ENCODE measurements around the gene MID1IP1.

MID1IP1 gene, protein sequence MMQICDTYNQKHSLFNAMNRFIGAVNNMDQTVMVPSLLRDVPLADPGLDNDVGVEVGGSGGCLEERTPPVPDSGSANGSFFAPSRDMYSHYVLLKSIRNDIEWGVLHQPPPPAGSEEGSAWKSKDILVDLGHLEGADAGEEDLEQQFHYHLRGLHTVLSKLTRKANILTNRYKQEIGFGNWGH

GRCh38 chrX:38800981-38801845 lies at the start of gene MID1IP1:
Gene MID1IP1, plus strand, starts transcription at chrX:38801459. Its CDS starts 3,488 bp downstream, at chrX:38804947.
- peak; percentile 19 for DNase-seq

DNA sequence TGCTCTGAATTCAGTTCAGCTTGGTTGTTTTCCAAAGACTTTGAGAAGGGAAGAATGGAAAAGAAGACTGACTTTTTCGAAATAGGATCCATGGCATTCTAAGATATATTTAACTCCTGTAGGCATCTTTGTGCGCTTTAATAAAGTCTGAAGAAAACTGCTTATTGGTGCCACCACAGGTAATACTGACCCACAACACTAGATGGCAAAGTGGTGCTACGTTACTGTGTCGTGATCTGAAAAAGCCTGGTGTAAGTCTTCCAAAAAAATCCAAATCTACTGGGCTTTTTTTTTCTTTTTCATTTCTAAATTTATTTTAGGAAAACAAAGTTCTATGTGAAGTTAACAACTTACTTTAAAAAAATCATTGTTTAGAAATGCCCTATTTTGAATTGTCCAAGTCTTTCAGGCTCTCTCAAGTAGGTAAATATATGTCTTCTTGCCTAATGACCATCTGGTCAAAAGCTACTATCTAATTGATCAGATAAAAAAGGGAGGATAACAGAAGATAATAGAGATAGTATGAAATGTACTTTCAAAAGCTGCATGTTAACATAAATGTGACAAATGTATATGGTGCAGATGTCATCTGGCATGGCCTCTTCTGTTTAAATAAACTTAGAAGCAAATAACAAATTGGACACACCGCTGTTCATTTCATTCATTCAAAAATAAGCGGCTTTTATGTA lies 47.0 kb upstream of the MID1IP1 start:
- peak; percentile 2 for DNase-seq

DNA sequence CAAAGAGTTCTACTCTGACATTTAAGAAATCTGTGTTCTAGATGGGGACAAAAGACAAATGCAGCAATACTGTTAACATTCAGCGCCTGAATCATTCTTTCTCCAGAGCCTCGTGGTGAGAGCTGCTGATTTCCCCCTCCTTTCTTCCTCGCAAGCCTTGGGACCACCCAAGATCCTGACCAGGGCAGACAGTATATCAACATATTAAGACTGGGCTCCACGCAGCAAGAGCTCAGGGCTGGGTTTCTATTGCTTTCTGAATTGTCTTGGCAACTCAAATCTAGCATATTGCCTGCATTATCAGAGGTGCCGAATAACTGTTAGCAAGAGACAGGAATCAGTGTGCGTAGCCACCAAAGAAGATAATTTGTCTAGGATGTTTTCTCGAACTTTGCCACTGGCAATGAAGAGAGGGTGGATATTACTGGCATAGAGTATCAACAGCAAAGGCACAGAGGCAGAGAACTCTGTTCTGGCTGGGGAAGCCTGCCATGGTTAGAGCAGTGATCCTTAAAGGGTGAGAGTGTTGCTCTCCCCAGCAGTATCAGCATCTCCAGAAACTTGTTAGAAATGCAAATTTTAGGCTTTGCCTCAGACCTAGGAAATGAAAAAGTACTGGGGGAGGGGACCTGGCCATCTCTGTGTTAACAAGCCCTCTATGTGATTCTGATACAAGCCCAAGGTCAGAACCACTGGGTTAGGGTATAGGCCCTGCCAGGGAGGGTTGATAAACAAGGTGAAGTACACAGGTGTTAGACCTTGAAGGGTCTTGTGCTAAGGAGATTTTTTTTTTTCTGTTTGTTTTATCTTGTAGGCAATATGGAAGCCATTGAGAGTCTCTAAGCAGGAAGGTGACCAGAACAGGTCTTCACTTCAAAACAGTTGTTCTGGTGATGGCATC lies 46.2 kb upstream of the MID1IP1 start:
- no peak for DNase-seq

DNA sequence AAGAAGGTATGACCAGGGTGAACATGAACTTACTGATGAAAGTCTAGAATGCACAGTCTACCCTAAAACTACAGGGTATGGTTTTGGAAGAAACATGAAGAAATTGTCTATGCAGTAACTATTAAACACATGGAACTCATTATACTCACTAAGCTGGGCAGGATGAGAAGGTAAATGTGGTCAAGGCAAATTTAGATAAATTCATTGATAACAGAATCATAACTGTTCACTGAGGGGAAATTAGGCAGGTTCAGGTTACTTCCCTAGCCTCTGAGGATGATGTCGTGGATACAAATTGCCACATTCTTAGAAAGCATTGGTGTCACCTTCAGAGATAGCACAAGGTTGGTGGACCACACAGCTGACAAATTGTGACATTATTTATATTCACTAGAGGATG lies 40.4 kb upstream of the MID1IP1 start:
- DNase-seq, result no peak

DNA sequence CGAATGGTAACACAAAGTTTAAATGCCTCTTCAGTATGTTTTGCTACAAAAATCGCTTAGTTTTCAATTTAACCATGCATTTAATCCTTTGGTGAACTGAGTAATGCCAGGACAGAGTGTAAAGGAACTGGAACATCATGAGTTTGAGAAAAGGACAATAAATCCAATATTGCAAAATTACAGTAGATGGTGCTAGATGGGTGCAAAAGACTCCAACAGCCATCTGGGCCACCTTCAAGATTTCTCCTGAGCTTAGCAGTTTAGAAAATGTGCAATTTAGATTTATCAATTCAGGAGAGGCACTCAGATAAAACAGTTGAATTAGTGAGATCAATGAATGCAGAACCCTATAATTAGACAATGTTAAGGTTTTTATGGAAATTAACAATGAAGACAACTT lies 33.2 kb upstream of the MID1IP1 start:
- DNase-seq, result no peak

DNA sequence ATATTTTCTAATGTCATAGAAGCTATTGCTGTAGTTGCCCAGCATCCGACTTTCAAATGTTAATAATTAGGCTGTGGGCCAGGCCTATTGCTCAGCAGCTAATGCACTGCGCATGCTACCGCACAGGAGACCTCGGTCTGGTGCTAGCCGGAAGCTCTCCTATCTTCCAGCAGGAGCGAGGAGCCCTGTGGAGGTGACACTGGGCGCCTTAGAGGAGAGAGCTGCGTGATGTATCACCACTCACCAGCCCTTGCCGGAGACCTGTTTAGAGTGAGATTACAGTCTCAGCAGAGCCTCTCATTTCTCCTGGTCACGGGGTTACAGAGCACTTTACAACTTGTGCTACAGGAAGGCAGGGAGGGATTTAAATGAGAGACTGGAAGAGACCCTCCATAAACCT lies 31.1 kb upstream of the MID1IP1 start:
- no peak for DNase-seq

GRCh38 chrX:38774249-38774648 lies 27.0 kb upstream of the MID1IP1 start:
- no peak for DNase-seq

GRCh38 chrX:38796946-38797345 lies 4.3 kb upstream of the MID1IP1 start:
- no peak for DNase-seq

DNA sequence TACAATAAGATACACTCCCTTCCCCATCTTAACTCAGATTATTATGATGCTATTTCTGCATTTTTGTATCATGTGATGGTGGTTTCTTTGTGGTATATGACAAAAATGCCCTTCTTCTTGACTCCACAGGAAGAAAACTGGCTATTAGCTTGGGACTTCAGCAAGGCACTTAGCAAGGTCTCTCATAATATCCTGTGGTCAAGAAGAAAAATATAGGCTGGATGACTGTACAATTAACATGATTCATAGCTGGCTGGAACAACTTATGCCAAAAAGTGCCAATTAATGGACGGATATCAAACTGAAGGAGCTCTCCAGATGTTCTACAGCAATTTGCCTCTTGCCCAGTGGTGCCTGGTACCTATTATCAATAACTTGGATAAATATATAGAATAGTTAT lies 2.3 kb upstream of the MID1IP1 start:
- DNase-seq, result no peak

DNA sequence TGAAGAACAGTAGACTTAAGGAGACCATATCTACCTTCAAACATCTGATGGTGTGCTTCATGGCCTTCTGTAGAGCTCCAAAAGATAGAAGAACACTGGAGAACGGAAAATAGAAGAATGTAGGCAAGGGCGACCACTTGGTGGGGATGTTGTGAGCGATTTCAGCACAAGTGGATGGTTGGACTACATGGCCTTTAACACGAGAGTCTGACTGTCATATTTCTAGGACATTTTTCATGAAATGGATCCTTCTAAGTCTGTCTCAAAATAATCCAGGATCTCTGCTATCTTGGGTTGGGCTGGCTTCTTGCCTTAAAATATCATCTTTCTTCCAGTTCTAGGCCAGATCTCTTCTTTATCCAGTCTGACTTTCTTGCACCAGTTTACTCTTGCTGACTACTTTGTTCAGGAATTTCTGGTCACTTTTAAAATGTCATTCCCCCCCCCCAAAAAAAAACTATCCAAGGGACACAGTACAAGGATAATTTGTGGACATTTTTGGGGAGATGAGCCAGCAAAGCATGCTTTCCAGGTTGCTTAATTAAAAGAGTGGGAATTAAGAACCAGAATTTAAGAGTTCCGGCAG lies 1.2 kb upstream of the MID1IP1 start:
- no peak for DNase-seq

GRCh38 chrX:38803243-38803587 lies 2.0 kb downstream of the MID1IP1 start:
- no peak for DNase-seq

- peak; percentile 41 for DNase-seq
These were observed 2.6 kb downstream of the MID1IP1 start for GRCh38 chrX:38803588-38804431.

DNA sequence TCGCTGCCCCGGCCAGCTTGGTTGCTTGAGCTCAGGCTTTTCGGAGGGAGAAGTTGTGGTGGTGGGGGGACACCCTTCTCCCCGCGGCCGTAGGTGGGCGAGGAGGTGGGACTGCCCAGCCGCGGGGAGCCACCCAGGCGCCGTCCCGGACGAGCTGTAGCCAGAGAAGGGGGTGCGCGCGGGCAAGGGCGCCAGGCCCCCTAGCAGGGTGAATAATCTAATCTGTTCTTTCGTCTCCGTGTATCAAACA lies 3.1 kb downstream of the MID1IP1 start:
- DNase-seq, result no peak

DNA sequence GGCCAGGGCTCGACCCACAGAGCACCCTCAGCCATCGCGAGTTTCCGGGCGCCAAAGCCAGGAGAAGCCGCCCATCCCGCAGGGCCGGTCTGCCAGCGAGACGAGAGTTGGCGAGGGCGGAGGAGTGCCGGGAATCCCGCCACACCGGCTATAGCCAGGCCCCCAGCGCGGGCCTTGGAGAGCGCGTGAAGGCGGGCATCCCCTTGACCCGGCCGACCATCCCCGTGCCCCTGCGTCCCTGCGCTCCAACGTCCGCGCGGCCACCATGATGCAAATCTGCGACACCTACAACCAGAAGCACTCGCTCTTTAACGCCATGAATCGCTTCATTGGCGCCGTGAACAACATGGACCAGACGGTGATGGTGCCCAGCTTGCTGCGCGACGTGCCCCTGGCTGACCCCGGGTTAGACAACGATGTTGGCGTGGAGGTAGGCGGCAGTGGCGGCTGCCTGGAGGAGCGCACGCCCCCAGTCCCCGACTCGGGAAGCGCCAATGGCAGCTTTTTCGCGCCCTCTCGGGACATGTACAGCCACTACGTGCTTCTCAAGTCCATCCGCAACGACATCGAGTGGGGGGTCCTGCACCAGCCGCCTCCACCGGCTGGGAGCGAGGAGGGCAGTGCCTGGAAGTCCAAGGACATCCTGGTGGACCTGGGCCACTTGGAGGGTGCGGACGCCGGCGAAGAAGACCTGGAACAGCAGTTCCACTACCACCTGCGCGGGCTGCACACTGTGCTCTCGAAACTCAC lies 3.6 kb downstream of the MID1IP1 start:
- no peak for DNase-seq

- DNase-seq, result peak; percentile 37
These were observed 4.5 kb downstream of the MID1IP1 start for GRCh38 chrX:38805432-38806389.

DNA sequence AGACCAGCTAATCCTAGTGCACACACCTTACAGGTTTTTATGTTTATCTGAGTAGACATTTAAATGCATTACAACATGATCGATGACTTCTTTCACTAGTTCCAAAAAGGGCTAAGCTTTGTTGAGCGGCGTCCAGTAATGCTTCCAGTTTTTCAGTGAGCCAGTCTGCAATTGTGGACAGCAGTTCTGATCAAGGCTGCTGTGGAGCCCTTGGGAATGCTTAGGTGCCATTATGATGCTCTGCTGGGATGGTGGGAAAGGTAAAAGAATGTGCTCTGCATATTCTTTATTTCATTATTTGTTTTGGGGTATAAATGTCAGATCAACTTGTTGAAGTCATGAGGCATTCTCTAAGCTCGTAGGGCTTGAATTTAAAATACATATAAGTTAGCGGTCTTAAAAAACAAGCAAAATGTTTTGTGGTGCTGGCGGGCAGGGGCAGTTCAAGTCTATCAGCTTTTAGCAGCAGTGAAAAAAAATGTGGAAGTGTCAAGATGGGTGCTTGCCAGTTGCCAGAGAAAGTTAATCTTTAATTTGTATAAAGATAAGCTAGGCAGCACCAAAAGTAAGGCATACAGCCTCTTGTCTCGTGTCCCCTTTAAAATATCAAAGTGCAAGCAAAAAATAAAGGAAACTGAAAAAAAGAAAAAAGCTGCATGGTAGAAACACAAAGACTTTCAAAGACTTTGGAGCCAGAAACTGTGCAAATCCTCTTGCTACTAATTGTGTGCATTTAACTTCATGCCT lies 5.8 kb downstream of the MID1IP1 start:
- DNase-seq, result no peak

- no peak for DNase-seq
These were observed 6.6 kb downstream of the MID1IP1 start for GRCh38 chrX:38807873-38808272.

GRCh38 chrX:38811515-38812243 lies 10.4 kb downstream of the MID1IP1 start:
- no peak for DNase-seq

All from KG1 (cell line).